COR-L47 (cell line): ENCODE results near the gene SPESP1.
A peak's percentile ranks its signal among the peaks of the same experiment; 100 is the strongest.

Source experiments
- DNase-seq: peaks from one replicate; lab custom pipeline; 2025; lab: John Stamatoyannopoulos, UW

SPESP1 gene

DNA sequence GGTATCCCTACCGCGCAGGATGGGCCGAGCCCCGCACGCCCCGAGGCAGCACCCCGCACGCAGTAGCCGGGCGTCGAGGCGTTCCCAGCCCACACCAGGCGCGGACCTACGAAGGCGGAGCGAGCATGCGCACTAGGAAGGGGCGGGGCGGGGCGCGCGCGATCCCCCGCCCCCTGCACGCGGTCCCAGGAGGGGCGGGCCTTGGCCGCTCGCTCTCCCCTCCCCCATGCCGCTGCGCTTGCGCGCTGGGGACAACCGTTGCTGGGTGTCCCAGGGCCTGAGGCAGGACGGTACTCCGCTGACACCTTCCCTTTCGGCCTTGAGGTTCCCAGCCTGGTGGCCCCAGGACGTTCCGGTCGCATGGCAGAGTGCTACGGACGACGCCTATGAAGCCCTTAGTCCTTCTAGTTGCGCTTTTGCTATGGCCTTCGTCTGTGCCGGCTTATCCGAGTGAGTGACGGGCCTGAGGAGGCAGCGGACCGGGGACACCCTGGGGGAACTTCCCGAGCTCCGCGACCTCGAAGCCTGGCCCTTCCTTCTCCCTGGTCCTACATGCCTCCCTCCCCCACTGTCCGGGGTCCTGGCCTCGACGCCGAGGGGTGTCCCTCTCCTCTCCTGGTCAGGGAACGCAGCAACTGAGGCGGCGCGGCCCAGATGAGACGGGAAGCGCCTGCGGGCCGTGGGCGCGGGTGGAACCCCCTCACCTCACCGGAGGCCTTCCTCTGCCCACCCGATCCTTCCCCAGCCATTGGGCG is at the start of gene SPESP1:
Gene SPESP1, plus strand, starts transcription at position 258 of the 755 bp plus-strand sequence. Its CDS starts 129 bp downstream, at position 387.
- no peak for DNase-seq

DNA sequence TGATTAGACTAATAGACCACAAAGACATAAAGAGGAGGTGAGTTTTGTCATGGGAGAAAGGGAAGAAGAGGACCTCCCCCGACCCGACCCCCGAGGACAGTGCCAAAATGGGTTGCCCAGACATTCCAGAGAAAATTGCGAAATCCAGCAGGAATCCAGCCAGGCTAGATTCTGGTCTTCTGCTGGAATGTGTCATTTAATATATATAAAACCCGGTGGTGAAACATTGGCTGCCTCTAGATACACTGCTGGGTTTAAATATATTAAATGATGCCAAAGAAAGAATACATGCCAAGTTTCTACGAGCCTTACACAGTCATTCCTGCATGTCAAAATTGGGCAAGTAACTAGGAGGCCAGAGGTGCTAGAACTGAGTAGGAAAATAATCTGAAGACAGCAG is 45.3 kb upstream of the SPESP1 start:
- DNase-seq: no peak

DNA sequence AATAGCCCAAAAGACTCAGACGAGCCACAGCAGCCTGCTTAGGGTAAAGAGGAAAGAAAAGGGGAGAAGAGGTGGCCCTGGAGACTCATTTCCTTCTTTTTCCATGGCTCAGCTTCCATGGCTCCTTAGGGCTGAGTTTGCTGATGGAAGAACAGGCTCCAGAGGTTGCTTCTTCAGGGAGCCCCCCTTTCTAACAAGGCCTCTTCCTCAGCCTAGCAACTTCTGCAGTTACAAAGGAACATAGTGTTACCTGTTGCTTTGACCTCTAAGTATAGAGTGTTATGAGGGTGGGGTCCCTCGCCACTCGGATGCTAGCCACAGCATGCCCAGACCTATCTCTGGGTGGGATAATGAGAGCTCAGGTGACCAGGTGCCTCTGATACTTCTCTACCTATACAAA is 43.2 kb upstream of the SPESP1 start:
- DNase-seq: no peak

DNA sequence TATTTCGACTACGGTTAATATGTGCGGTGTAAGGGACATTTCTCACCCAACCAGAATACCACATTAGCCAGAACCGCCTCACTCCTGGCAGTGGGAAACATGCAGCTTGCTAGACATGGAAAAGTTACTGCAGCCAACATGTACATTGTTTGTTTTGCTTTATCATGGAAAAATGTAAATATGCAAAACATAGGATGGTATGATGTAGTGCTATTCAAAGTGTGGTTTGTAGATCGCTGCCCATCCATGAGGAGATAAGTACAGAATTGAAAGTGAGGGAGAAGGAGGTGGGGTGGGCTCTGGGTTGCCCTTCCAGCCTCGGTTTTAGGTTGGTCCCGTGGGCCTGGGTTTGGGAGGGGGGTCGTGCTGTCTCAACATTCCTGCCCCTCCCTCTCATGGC is 42.5 kb upstream of the SPESP1 start:
- no peak for DNase-seq

DNA sequence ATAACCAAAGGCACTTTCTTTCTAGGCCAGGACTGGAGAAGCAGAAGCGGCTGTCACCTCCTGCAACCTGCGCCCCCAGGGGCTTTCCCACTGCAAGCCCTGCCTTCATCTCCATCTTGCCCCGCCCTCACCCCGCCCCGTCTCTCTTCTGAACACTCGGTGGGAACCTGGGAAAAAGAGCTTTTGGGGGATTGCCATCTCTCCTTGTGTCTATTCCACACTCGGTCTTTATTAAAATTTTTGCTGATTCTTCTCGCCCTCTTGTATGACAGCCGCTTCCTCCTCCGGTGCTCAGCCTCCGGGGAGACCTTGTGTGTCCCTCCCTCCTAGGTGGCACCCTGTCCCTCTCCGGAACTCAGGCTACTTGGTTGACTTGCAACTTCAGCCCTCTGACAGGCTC is 41.9 kb upstream of the SPESP1 start:
- DNase-seq: no peak

DNA sequence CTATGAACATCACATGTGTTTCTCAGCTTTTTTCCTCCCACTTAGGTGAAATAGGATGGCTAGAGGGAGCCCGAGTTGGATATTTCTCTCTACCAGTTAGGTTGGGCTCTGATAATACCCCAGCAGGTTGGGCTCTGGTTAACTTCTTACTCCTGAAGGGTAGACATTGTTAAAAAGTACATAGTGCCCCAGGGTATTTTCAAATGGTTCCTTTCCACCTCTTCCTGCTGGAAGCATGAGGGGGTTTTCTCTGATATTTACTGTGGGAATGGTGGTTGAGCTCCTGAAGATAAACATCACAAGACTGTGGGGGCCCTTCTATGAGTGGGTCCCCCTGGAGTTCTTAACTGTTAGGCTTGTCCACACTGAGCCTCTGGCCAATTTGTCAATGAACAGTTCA is 36.1 kb upstream of the SPESP1 start:
- no peak for DNase-seq

DNA sequence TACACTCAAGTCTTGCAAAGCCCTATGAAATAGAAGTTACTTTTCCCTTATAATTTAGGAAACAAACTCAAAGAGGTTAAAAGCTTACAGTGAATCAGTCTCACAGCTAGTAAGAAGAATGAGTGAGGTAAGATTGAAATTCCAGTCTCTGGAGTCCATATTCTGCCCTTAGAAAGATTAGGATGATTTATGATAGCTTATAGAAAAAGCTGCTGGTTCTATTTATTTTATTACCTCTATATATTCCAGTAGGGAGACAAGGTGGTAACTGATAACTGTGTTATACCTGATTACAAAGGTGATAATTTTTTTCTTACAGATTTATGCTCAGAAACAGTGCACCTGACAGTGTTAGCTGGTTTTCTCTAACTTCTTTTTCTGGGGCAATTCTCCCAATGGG is 34.1 kb upstream of the SPESP1 start:
- DNase-seq: no peak

DNA sequence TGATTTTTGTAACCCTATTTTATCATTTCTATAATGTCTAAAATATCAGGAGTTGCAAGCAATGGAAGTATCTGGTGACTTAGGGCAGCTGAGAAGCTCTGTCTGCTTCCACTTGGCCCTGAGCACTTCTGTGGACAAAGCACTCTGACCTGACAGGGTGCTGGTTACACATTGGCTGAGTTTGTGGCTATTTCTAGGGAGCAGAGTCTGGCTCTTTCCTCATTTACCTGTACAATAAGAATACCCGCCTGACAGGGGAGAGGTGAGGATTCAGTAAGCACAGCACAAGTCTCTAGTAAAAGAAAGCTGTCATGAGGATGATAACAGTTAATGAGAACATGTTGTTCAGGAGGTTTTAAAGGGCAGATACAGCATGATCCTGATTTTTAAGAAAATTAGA is 33.3 kb upstream of the SPESP1 start:
- no peak for DNase-seq

DNA sequence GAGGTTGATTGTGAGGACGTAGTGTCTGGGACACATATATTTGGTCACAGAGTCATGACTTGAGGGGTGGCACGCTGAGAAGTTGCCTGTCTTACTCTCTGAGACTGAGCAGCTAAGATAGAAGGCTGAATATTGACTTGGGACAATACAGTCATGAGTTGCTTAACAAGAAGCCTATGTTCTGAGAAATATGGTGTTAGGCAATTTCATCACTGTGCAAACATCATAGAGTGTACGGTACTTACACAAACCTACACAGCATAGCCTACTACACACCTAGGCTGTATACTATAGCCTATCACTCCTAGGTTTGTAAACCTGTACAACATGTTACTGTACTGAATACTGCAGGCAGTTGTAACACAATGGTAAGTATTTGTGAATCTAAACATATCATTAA is 30.3 kb upstream of the SPESP1 start:
- no peak for DNase-seq

DNA sequence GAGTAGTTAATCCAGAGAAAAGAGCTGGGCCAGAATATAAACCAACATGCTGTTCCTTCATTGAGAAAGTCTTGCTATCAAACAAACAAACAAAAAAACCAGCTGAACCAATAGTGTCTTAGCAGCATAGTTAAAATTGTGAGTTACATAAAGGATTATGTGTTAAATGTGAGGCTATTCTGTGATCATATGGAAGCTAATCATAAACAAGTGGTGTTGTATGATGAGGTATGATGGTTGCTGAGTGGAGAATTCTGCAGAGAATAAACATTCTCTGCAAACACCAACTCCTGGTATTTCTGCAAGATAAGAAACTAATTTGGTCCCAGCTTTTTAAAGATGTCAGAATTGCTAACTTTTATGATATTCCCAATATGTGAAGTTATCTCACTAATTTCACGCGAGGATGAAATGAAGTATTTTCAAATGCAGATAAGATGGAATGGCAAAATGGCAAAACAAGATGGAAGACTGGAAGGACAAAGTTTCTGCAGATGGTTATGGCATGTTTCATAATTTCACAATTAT is 22.9 kb upstream of the SPESP1 start:
- no peak for DNase-seq

DNA sequence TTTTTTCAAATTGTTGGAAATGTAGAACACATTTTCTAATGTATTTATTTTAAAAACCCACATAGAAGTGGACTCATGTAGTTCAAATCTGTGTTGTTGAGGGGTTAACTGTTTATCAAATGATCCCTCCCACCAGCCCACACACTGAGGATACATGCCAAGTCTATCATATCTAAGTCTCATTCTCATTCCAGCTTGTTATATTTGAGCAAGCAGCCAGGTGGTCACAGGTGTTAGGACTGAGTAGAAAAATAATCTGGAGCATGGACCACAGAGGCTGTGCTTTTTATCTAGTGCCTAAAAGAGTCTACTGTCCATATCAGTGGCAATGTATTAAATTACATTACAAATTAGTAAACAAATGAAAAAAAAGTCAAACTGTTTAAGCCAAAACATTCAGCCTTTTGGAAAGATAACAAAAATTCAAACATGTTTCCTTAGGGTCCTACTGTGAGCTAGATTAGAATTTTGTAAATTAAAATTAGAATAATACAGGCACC is 20.7 kb upstream of the SPESP1 start:
- DNase-seq: no peak

DNA sequence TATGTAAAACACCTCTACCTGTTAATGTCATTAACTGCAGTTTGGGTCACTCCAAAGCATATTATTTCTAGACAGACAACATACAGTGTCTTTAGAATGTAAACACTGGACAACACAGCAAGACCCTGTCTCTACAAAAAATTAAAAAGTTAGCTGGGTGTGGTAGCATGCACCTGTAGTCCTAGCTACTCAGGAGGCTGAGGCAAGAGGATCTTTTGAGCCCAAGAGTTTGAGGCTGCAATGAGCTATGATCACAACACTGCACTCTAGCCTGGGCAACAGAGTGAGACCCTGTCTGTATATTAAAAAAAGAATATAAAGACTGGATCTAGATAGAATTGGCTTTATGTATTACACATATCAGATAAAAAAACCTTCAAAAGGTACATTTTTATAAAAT is 20.0 kb upstream of the SPESP1 start:
- no peak for DNase-seq

DNA sequence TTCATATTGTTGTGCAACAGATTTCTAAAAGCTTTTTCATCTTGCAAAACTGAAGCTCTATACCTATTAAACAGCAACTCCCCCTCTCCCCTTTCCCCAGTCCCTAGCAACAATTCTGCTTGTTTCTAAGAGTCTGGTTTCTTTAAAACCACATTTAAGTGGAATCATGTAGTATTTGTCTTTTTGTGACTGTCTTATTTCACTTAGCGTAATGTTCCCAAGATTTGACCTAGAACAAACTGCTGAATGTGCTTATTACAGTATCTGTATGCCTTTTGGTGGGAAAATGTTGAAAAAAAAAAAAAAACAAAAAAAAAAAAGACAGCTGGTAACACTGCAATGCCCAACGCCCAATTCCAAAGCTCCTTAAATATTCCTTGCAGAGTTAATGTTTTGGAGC is 19.5 kb upstream of the SPESP1 start:
- DNase-seq: no peak

DNA sequence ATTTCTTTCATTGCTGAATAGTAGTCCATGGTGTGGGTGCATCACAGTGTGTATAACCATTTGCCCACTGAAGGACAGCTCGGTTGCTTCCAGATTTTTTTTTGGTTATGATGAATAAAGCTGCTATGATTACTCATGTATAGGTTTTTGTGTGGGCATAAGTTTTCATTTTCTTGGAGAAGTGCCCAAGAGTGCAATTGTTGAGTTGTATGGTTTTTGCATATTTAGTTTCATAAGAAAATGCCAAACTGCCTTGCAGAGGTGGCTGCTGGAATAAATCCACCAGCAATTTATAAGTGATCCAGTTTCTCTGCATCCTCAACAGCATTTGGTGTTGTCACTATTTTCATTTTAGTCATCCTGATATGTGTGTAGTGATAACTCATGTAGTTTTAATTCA is 8.4 kb upstream of the SPESP1 start:
- no peak for DNase-seq

DNA sequence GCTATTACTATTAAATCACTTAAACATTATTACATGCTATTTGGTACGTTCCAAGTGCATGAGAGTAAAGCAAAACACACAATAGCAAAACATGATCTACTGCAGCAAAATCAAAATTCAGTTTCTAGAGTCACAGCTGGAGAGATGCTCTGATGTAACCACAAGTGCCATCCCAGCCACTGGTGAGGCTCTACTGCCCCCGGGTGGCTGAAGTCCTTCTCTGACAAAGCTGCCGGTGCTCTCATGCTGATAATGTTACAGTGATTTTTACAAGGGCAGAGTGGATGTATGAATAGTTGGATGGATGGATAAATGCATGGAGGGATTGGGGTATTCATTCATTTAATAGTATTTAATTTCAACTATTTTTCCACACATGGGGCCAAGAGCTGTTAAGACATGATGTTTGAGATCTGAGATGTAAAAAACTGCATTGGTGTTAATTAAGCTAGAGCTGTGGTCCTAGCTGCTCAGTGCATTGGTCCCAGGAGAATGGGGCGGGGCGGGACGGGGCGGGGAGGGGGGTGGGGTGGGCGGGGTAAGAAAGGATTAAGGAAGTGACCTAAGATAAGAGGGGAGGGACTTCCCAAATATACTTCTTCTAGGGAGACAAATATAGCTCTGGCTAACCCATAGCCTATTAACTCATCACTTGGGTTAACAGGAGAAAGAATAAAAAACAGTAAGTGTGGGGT is 5.3 kb upstream of the SPESP1 start:
- DNase-seq: peak; percentile 73

DNA sequence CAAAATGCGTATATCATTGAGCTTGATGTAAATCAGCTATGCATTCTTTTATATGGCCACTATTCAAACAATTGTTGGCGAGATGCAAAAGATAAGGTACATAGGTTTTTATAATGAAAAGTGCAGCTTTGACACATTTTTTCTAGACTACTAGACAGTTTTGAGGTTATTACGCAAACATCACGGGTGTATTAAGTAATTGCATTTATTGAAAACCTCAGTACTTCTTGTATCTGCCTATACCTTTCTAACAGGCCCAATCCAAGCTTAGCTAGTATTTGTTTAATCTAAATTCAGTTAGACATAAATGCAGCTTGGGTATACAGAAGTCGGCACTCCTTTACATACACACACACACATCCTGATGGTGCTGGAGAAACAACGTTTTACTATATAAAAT is 2.7 kb downstream of the SPESP1 start:
- no peak for DNase-seq

DNA sequence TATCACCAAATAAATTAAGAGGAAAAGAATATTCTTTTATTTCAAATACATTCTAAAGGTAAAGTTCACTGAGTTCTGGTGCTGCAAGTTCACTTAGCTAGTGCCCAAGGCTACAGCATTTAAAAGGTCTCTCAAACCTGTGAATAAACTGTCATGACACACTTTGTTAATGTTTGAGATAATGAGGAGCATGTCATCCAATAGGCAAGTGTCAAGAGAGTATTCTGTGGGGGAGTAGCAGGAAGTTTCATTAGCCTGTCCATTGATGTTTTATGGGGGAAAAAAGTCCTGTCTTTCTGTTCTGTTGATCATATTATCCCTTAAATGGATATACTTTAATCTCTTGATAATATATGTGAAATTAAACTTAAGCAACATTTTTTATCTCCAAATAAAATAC is 4.0 kb downstream of the SPESP1 start:
- no peak for DNase-seq

DNA sequence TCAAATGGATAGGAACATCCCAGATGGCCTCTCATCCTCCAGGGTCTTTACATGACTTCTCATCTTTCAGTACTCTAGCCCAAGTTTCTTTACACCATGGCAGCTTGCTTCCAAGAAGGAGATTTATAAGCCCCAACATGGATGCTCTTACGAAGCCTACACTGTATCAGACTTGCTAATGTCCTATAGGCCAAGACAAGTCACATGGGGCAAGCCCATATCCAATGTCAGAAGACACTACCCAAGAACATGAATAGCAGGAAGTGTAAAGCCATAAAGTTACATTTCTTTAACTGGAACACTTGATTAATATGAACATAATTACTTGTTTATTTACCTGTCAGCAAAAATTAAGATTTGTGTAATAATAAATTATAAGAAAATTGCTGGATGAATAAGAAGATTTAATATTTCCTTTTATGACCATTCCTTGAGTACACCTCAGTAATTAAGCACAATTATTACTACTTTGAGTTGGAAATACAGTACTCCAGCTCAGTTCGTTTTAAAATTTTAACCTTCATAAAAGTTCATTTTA is 5.1 kb downstream of the SPESP1 start:
- no peak for DNase-seq

DNA sequence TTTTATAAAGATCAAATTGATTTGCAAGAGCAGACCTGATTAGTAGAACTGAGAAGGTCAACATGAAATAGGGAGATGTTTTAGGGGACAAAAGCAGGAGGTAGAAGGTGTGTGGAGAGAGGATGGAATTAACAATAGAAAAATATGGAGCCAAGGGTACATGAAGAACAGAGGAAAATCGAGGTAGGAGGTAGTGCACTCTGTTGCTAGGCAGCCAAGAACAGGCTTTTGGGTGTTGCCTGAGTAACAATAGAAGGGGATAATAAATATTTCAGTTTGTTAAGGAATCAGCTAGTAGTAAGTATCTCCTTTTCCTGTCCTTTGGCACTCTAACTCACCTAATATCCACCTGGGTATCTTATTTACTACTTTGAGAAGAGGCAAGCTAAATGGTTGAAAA is 9.2 kb downstream of the SPESP1 start:
- DNase-seq: no peak

DNA sequence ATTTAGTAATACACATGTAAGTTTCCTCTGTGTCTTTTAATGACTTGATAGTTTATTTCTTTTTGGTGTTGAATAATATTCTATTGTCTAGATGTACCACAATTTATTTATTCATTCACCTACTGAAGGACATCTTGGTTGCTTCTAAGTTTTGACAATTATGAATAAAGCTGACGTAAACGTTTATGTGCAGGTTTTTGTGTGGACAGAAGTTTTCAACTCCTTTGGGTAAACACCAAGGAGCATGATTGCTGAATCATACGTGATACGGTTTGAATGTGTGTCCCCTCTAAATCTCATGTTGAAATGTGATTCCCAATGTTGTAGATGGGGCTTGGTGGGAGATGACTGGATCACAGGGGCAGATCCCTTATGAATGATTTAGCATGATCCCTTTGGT is 21.5 kb downstream of the SPESP1 start:
- no peak for DNase-seq

DNA sequence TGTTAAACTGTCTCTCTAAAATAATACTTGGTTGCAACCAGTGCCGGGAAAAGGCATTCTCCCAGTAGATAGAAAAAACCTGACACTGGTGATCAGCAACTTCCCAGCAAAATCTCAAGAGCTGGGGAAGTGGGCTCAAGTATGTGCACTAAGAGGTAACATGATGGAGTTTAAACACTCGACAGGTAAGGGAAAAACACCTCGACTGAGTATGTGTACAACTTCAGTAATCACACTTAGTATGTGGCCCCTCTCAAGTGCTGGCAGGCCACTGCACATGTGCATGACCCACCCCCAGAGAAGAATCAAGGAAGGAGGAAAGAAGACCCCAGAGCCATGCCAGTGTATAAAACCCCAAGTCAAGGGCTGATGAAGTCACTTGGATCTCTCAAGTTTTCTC is 27.4 kb downstream of the SPESP1 start:
- no peak for DNase-seq

DNA sequence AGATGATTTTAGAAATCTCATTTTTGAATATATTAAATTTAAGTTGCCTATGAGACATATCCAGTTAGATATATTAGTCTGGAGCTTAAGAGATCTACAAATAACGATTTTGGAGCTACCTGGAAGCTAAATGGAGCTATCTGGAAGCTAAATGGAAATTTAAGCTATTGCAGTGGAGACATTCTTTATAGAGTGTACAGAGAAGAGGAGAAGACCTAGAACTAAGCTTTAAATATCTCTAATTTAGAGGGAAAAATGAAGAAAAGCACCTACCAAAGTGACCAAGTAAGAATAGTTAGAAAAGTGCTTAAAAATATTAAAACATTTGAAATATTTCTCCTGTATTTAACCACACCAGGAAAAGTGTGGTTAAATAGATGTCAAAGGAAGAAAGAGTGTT is 28.3 kb downstream of the SPESP1 start:
- DNase-seq: no peak

DNA sequence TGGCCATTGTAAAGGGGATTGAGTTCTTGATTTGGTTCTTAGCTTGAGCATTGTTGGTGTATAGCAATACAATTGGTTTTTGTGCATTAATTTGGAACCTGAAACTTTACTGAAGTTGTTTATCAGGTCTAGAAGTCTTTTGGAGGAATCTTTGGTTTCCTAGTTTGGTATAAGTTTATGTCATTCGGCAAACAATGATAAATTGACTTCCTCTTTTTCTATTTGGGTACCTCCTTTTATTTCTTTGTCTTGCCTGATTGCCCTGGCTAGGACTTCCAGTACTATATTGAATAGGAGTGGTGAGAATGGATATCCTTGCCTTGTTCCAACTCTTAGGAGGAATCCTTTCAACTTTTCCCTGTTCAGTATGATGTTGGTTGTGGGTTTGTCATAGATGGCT is 32.1 kb downstream of the SPESP1 start:
- no peak for DNase-seq
